Uterus (tissue), 2 donors: ENCODE measurements around the gene NAV1.

Experiments
- CTCF ChIP-seq, 4 experiments: fragments of 200-600 bp in 2 of 4; fragments of 450-650 bp in 2 of 4; sonication (generic) in 2 of 4; IDR thresholded peaks; one replicate each; pipeline ENCODE4 v1.5.1; 2016 to 2019; ENCODE audit warnings: antibody characterized with exemption in 4 of 4, mild to moderate bottlenecking in 2 of 4, moderate library complexity in 1 of 4
- POLR2A ChIP-seq, 2 donors: fragments of 450-650 bp; IDR thresholded peaks; one replicate each; pipeline ENCODE4 v1.6.1; 2016; ENCODE audit warnings: antibody characterized with exemption in 2 of 2, mild to moderate bottlenecking in 1 of 2, moderate library complexity in 1 of 2

DNA sequence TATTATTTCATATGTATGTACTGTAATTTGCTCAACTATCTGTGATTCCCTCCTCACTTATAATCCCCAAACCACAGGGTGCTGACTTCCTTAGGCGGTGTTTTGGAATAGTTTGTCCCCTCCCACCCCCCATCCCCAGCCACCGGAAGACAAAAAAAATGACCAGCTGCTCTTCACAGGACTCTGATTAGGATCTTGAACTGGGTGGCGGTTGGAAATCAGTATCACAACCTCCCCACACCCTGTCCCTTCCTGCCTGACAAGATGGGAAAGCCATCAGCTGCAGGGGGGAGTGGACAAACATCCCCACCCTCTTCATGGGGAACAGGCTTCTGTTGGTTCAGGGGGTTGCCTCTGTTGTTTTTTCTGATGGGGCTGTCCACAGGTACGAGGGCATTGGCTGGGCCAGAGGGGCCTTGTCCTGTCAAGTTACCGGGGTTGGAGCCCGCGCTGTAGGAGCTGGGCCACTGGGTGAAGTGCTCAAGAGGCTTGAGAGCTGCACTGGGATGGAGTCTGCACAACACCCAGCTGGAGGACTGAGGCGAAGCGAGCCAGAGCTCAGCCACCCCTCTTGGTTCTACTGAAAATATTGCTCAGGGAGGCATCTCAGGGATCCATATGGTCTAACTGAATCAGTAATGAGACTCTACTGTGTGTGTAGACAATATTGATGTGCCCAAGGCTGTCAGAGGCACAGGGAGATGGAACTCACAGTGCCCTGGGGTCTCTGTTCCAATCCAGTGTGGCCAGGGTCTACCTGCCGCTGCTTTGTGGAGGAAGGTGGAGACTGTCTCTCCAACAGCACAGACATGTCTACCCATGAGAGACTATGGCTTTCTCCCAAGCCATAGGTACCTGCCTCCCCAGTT is 28.2 kb downstream of the NAV1 start:
- TF ChIP-seq CTCF (IDR thresholded peaks at IDR 0.05) (no peak), POLR2A (IDR thresholded peaks at IDR 0.05) (no peak)
